HEK293T (cell line): ENCODE results near the gene TCF20.

Experiments used
- CTCF ChIA-PET: fragments of 350-600 bp; formaldehyde crosslinking; extraction: SDS; loops from one replicate; lab custom pipeline; 2021; ENCODE audit warnings: antibody characterized with exemption, inconsistent platforms; lab: Yijun Ruan, JAX
- POLR2A ChIA-PET: fragments of 350-600 bp; formaldehyde crosslinking; extraction: SDS; loops from one replicate; lab custom pipeline; 2020; ENCODE audit warnings: antibody characterized with exemption, inconsistent platforms; lab: Yijun Ruan, JAX
- DNase-seq: peaks from one replicate; pipeline ENCODE4 v3.0.0; 2012; ENCODE audit warnings: mixed read lengths; ENCODE audit errors: extremely low spot score
- ARNT ChIP-seq: fragments of 450-650 bp; IDR thresholded peaks from 2 replicates; pipeline ENCODE4 v1.6.1; 2017; ENCODE audit warnings: mild to moderate bottlenecking
- BHLHE40 ChIP-seq: fragments of 450-650 bp; IDR thresholded peaks from 2 replicates; pipeline ENCODE4 v1.6.1; 2016; ENCODE audit warnings: mild to moderate bottlenecking, moderate library complexity, borderline replicate concordance
- CTBP1 ChIP-seq: fragments of 450-650 bp; IDR thresholded peaks from 2 replicates; pipeline ENCODE4 v1.6.1; 2016; ENCODE audit warnings: borderline replicate concordance
- ELF4 ChIP-seq: fragments of 450-650 bp; IDR thresholded peaks from 2 replicates; pipeline ENCODE4 v1.6.1; 2017; ENCODE audit warnings: antibody characterized with exemption
- FOXA1 ChIP-seq: fragments of 450-650 bp; IDR thresholded peaks from 2 replicates; pipeline ENCODE4 v1.6.1; 2016; ENCODE audit warnings: mild to moderate bottlenecking
- FOXK2 ChIP-seq: fragments of 450-650 bp; IDR thresholded peaks from 2 replicates; pipeline ENCODE4 v1.6.1; 2016; ENCODE audit warnings: mild to moderate bottlenecking
- FOXM1 ChIP-seq: fragments of 450-650 bp; IDR thresholded peaks from 2 replicates; pipeline ENCODE4 v1.6.1; 2017; ENCODE audit warnings: mild to moderate bottlenecking, borderline replicate concordance
- HDGF ChIP-seq: fragments of 450-650 bp; IDR thresholded peaks from 2 replicates; pipeline ENCODE4 v1.6.1; 2017; ENCODE audit warnings: antibody characterized with exemption, borderline replicate concordance
- L3MBTL2 ChIP-seq: fragments of 450-650 bp; conservative IDR thresholded peaks from 2 replicates; pipeline ENCODE4 v1.6.1; 2016; ENCODE audit warnings: mild to moderate bottlenecking
- LEF1 ChIP-seq: fragments of 450-650 bp; IDR thresholded peaks from 2 replicates; pipeline ENCODE4 v1.6.1; 2017; ENCODE audit warnings: mild to moderate bottlenecking, borderline replicate concordance
- NFRKB ChIP-seq: fragments of 450-650 bp; IDR thresholded peaks from 2 replicates; pipeline ENCODE4 v1.6.1; 2016; ENCODE audit warnings: mild to moderate bottlenecking, moderate library complexity
- SP1 ChIP-seq: fragments of 450-650 bp; IDR thresholded peaks from 2 replicates; pipeline ENCODE4 v1.6.1; 2017
- SUZ12 ChIP-seq: fragments of 450-650 bp; IDR thresholded peaks from 2 replicates; pipeline ENCODE4 v1.6.1; 2016; ENCODE audit warnings: mild to moderate bottlenecking
- TARDBP ChIP-seq: fragments of 450-650 bp; IDR thresholded peaks from 2 replicates; pipeline ENCODE4 v1.6.1; 2016
- ZNF384 ChIP-seq: fragments of 450-650 bp; IDR thresholded peaks from 2 replicates; pipeline ENCODE4 v1.6.1; 2016
- TF ChIP-seq, protein P1 (sequence below): fragments of 450-650 bp; IDR thresholded peaks from 2 replicates; pipeline ENCODE4 v1.6.1; 2016

The TCF20 gene

DNA sequence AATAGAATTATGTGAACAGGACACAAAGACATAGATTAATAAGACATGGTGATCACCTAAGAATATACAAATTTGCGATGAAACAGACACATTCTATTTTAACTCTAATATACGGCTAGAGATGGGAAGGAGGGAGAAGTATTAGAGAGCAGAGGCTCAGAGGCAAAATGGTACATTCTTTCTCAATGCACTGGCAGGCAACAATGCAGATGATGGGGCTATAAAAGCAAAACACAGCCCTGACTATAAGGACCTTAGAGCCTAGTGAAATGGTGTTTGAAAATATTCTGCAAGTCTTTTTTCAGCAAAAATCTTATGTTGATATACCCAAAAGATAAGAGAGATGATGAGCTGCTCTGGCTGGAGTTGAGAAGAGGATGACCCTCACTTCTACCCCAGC, 13.1 kb downstream of the TCF20 start:
- ChIA-PET POLR2A (no interaction called here), CTCF (no interaction called here)
- no peak for DNase-seq
- TF ChIP-seq ZNF384, result no peak
- no peak for TF ChIP-seq BHLHE40
- no peak for TF ChIP-seq LEF1
- no peak for TF ChIP-seq ELF4
- TF ChIP-seq FOXA1, result no peak
- TF ChIP-seq HDGF, result no peak

DNA sequence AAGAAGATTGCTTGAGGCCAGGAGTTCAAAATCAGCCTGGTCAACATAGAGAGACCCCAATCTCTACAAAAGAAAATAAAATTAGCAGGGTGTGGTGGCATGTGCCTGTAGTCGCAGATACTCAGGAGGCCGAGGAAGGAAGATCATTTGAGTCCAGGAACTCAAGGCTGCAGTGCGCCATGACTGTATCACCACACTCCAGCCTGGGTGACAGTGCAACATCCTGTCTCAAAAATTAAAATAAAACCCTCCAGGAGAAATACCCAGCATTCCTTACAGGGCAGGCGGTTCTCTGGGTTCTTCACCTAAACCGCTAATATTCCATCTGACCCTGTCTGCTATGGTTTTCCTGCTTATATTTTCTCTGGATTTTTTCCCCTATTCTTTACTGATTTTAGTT, 13.5 kb downstream of the TCF20 start:
- ChIA-PET POLR2A (no interaction called here), CTCF (no interaction called here)
- TF ChIP-seq FOXA1 (no peak), LEF1 (no peak), ELF4 (no peak), SUZ12 (no peak), FOXM1 (no peak), ARNT (no peak), TARDBP (no peak), NFRKB (no peak), ZNF384 (no peak), L3MBTL2 (no peak), FOXK2 (no peak), HDGF (no peak), CTBP1 (no peak), BHLHE40 (no peak), SP1 (no peak)
- TF ChIP-seq, protein P1, sequence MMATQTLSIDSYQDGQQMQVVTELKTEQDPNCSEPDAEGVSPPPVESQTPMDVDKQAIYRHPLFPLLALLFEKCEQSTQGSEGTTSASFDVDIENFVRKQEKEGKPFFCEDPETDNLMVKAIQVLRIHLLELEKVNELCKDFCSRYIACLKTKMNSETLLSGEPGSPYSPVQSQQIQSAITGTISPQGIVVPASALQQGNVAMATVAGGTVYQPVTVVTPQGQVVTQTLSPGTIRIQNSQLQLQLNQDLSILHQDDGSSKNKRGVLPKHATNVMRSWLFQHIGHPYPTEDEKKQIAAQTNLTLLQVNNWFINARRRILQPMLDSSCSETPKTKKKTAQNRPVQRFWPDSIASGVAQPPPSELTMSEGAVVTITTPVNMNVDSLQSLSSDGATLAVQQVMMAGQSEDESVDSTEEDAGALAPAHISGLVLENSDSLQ, result no peak
- DNase-seq, result no peak

DNA sequence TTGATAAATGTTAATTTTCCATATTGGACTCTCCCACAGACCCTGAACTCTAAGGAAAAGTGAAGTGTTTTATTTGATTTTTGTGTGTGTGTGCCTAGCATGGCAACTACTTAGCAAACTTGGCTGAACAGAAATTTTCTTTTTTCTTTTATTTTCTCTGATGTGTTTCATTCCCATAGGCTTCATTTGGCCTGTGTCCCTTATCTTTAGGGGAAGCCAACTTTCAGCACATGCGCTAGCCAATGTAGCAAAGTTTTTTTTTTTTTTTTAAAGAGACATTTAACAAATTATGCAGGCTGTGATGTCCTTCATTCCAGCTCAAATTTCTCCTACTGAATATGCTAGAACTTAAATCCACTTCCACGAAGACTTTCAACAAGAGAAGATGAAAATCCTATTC, 14.2 kb downstream of the TCF20 start:
- ChIA-PET POLR2A (no interaction called here), CTCF (interaction anchor here (0.8 kb wide), 1 partner anchor 91 kb away, joined by 3 read pairs; no protein-coding TSS in a partner anchor)
- DNase-seq, result no peak
- TF ChIP-seq ZNF384 (0 out of 2 replicates have a peak, but pooled peaks have one; percentile 28), ARNT (no peak)

DNA sequence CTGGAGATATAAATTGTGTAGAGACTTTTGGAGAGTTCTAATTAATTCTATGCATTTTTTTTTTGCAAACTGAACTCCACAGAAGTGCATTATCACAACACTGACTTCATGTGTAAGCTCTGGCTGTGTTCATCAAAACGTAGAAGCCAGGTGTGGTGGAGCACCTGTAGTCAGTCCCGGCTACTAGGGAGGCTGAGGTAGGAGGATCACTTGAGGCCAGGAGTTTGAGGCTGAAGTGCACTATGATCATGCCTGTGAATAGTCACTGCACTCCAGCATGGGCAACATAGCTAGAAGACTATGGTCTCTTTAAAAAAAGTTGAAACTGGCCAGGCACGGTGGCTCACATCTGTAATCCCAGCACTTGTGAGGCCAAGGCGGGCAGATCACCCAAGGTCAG, 20.6 kb downstream of the TCF20 start:
- no peak for DNase-seq
- TF ChIP-seq SUZ12 (no peak), TARDBP (no peak), HDGF (no peak), ZNF384 (no peak), NFRKB (no peak), L3MBTL2 (no peak), ELF4 (no peak), CTBP1 (no peak)
- ChIA-PET CTCF (interaction anchor here (0.7 kb wide), 1 partner anchor 133 kb away, joined by 3 read pairs; no protein-coding TSS in a partner anchor), POLR2A (no interaction called here)

DNA sequence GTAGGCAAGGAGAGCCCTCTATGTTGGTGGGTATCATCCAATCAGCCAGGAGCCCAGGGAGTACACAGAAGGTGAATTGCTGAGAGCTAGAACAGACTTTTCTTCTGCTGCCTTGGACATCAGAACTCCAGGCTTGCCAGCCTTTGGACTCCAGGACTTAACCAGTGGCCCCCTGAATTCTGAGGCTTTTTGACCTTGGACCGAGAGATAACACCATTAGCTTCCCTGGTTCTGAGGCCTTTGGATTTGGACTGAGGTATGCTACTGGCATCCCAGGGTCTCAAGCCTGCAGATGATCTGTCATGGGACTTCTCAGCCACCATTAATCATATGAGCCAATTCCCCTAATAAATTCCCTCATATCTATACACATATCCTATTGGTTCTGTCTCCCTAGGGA, 21.5 kb downstream of the TCF20 start:
- POLR2A ChIA-PET, result no interaction called here

DNA sequence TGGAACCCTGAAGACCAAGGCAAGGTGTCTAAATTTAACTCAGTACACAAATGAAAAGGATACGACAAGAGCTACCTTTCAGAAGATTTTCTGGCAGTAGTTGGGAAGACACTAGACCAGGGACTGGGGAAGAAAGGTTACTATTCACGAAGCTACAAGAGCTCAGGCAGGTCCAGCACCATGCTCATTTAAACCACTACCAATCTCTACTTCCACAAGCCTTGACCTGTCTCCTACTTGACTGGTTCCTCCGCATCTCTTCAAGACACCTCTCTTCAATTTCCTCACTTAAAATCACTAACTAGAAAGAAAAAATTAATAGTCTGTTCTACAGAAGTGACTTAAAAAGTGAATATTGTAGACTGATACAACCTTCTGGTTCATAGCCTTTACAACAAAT, 22.9 kb downstream of the TCF20 start:
- ChIA-PET CTCF (interaction anchor here (0.6 kb wide), 1 partner anchor 198 kb away, joined by 5 read pairs; no protein-coding TSS in a partner anchor), POLR2A (no interaction called here)
- DNase-seq, result no peak
- TF ChIP-seq FOXA1 (no peak), ELF4 (no peak), BHLHE40 (no peak), SP1 (no peak), FOXM1 (no peak), FOXK2 (no peak), LEF1 (no peak), HDGF (no peak), ARNT (no peak), L3MBTL2 (no peak), CTBP1 (no peak), ZNF384 (no peak), TARDBP (no peak), NFRKB (no peak), SUZ12 (no peak)
- TF ChIP-seq, protein P1, result no peak

More for the DNA sequence above, 21.5 kb downstream of the TCF20 start:
- DNase-seq, result no peak
- CTCF ChIA-PET, result interaction anchor here (0.7 kb wide), 1 partner anchor 132 kb away, joined by 3 read pairs; no protein-coding TSS in a partner anchor
- TF ChIP-seq TARDBP (no peak), NFRKB (no peak), FOXA1 (no peak), LEF1 (no peak), SUZ12 (no peak), BHLHE40 (no peak)
- TF ChIP-seq, protein P1, result no peak

DNA sequence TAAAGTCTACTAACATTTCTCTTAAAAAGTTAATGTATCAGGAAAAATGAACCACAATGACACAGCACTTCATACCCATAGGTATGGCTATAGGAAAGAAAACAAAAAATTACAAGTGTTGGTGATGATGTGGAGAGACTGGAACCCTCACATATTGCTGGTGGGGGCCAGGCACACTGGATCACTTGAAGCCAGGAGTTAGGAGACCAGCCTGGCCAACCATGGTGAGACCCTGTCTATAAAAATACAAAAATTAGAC, 26.7 kb downstream of the TCF20 start:
- DNase-seq, result no peak
- TF ChIP-seq TARDBP (no peak), CTBP1 (no peak), HDGF (no peak), ELF4 (no peak), FOXA1 (no peak), FOXK2 (no peak), ZNF384 (no peak)
- TF ChIP-seq, protein P1, result no peak
- ChIA-PET POLR2A (no interaction called here), CTCF (no interaction called here)
